B cell (primary cell): ENCODE data around the gene MISP3. TPM values are rescaled to one million over a fixed set of nuclear protein-coding genes. Genes with fewer than 3 reads are reported as not detected.

ENCODE experiments used
- ATAC-seq: fragments of 200-7000 bp; cut with Tn5 transposase; one replicate; pipeline ENCODE4 v1.10.0; 2021; ENCODE audit warnings: low read depth, mild to moderate bottlenecking, moderate number of reproducible peaks, moderate library complexity
- CTCF ChIA-PET: fragments of 350-600 bp; sonication (Branson Sonifier 250); formaldehyde crosslinking; loops from one replicate; lab custom pipeline; 2021; ENCODE audit warnings: antibody characterized with exemption, inconsistent platforms; lab: Charles Lee
- POLR2A ChIA-PET: fragments of 350-600 bp; sonication (Branson Sonifier 250); formaldehyde crosslinking; loops from one replicate; lab custom pipeline; 2021; ENCODE audit warnings: antibody characterized with exemption; lab: Charles Lee
- DNase-seq: peaks from one replicate; pipeline ENCODE4 v3.0.0; 2013
- H2AFZ ChIP-seq: 2 replicates; pipeline ENCODE4 v1.6.1; 2012; ENCODE audit warnings: mild to moderate bottlenecking, low read depth, low read length; ENCODE audit not compliant: insufficient read depth, poor library complexity, severe bottlenecking
- H3K27ac ChIP-seq, 2 donors: 1 replicate in 1 of 2; 2 replicates in 1 of 2; pipeline ENCODE4 v1.5.1; 2012 to 2013; ENCODE audit warnings: low read length in 2 of 2, mild to moderate bottlenecking in 2 of 2, moderate library complexity in 1 of 2
- H3K27me3 ChIP-seq, 4 experiments: fragments of 200-600 bp in 1 of 4; sonication (generic) in 1 of 4; replicated peaks in 1 of 4; 1 replicate in 2 of 4; 2 replicates in 2 of 4; pipeline versions ENCODE4 v1.6.1 to v1.7.0; 2013 to 2016; ENCODE audit warnings: low read length in 3 of 4, mild to moderate bottlenecking in 2 of 4, mixed read lengths in 1 of 4, moderate library complexity in 1 of 4; ENCODE audit not compliant: insufficient read depth in 4 of 4, control insufficient read depth in 3 of 4; ENCODE audit errors: control extremely low read depth in 1 of 4
- H3K36me3 ChIP-seq, 2 experiments: replicated peaks in 1 of 2; 1 replicate in 1 of 2; 2 replicates in 1 of 2; pipeline versions ENCODE4 v1.6.1 to v1.7.1; 2013; ENCODE audit warnings: low read length in 1 of 2; ENCODE audit not compliant: insufficient read depth in 2 of 2, control insufficient read depth in 1 of 2; ENCODE audit errors: control extremely low read depth in 1 of 2, extremely low read depth in 1 of 2
- H3K4me1 ChIP-seq, 2 donors: fragments of 200-600 bp in 1 of 2; sonication (generic) in 1 of 2; 1 replicate in 1 of 2; 2 replicates in 1 of 2; pipeline versions ENCODE4 v1.5.1 to v1.6.1; 2013 to 2017; ENCODE audit warnings: low read length in 2 of 2; ENCODE audit not compliant: control insufficient read depth in 2 of 2, insufficient read depth in 2 of 2
- H3K4me2 ChIP-seq: replicated peaks from 2 replicates; pipeline ENCODE3; 2012; ENCODE audit warnings: mild to moderate bottlenecking, low read depth, low read length; ENCODE audit not compliant: poor library complexity, severe bottlenecking
- H3K4me3 ChIP-seq, 5 experiments: fragments of 200-600 bp in 1 of 5; sonication (generic) in 1 of 5; 1 replicate in 3 of 5; 2 replicates in 2 of 5; pipeline versions ENCODE4 v1.5.1 to v1.7.0; 2011 to 2016; ENCODE audit warnings: low read length in 4 of 5, mild to moderate bottlenecking in 4 of 5, low read depth in 2 of 5, control low read depth in 1 of 5, moderate library complexity in 1 of 5; ENCODE audit not compliant: insufficient read depth in 1 of 5; ENCODE audit errors: control extremely low read depth in 1 of 5, extremely low read depth in 1 of 5
- H3K79me2 ChIP-seq: fragments of 200-600 bp; sonication (generic); one replicate; pipeline ENCODE4 v1.6.0; 2016; ENCODE audit warnings: low read length; ENCODE audit not compliant: control insufficient read depth, insufficient read depth
- H3K9ac ChIP-seq: fragments of 200-600 bp; sonication (generic); 2 replicates; pipeline ENCODE4 v1.6.1; 2017; ENCODE audit warnings: mild to moderate bottlenecking, low read length, moderate library complexity
- H3K9me3 ChIP-seq, 3 donors: one replicate each; pipeline versions ENCODE4 v1.6.1 to v1.7.1; 2013; ENCODE audit warnings: low read length in 2 of 3; ENCODE audit not compliant: control insufficient read depth in 2 of 3, insufficient read depth in 1 of 3; ENCODE audit errors: control extremely low read depth in 1 of 3
- H4K20me1 ChIP-seq: 2 replicates; pipeline ENCODE4 v1.6.0; 2012; ENCODE audit warnings: mild to moderate bottlenecking, low read length; ENCODE audit not compliant: insufficient read depth, control insufficient read depth, poor library complexity, severe bottlenecking
- H3K27ac Mint-ChIP-seq: one replicate; pipeline ENCODE4 v1.8.0; 2021; ENCODE audit warnings: mixed read lengths
- H3K27me3 Mint-ChIP-seq: one replicate; pipeline ENCODE4 v1.8.0; 2021; ENCODE audit warnings: mixed read lengths
- H3K4me1 Mint-ChIP-seq: one replicate; pipeline ENCODE4 v1.8.0; 2021; ENCODE audit warnings: mixed read lengths
- H3K4me3 Mint-ChIP-seq: one replicate; pipeline ENCODE4 v1.8.0; 2021; ENCODE audit warnings: mixed read lengths
- H3K9me3 Mint-ChIP-seq: one replicate; pipeline ENCODE4 v1.8.0; 2022; ENCODE audit warnings: mixed read lengths; ENCODE audit not compliant: insufficient read depth
- CTCF ChIP-seq: fragments of 200-600 bp; IDR thresholded peaks from one replicate; pipeline ENCODE4 v1.8.0; 2022; ENCODE audit warnings: antibody characterized with exemption, mild to moderate bottlenecking
- EZH2 ChIP-seq: IDR thresholded peaks from 2 replicates; pipeline ENCODE4 v1.6.1; 2012; ENCODE audit warnings: borderline replicate concordance, low read depth, mild to moderate bottlenecking, moderate library complexity, low read length; ENCODE audit not compliant: insufficient read depth, poor library complexity, severe bottlenecking
- WGBS: methylation state at CpG from one replicate; pipeline ENCODE4 v1.1.5; 2013; ENCODE audit warnings: missing lambda C conversion rate; ENCODE audit not compliant: insufficient coverage; 5-methylcytosine and 5-hydroxymethylcytosine counted together
- intact Hi-C: fragments of 100-400 bp; cut with micrococcal nuclease; formaldehyde crosslinking; loops from one replicate; pipeline ENCODE4 v1.10.0; 2022
- polyA plus RNA-seq: library from polyadenylated mRNA; depleted of rRNA; stranded (reverse); fragments of >200 nt; gene quantifications from 2 replicates; pipeline ENCODE4 v1.2.3, GENCODE V29; 2012
- total RNA-seq, 2 donors: library from RNA; stranded (reverse); fragments of 120-200 nt in 1 of 2; gene quantifications; 1 replicate in 1 of 2; 2 replicates in 1 of 2; pipeline versions ENCODE4 v1.2.3 to v1.2.4, GENCODE V29; 2013 to 2022

Gene MISP3
- total and polyA plus RNA-seq, 2 donors (not counting 1 experiment from before 2014, with no cell fraction given): 0.34 TPM

GRCh38 chr19:14054721-14055120 lies 17.9 kb upstream of the MISP3 start:
- CTCF ChIA-PET: interaction anchor here (0.6 to 1.0 kb wide), 2 partner anchors 23 to 62 kb away, joined by 3 read pairs; partner anchors contain the start of gene IL27RA
- no peak overlapping the region for H3K9ac ChIP-seq
- peaks cover 18% of the 10 kb centered on the region for H3K4me1 Mint-ChIP-seq

More at GRCh38 chr19:14054721-14055120, 17.9 kb upstream of the MISP3 start:
- ATAC-seq (no peak), DNase-seq (no peak)
- Histone ChIP-seq H3K27ac (no peak overlapping the region), H2AFZ (no peak overlapping the region), H4K20me1 (peaks cover 7% of the 10 kb centered on the region), H3K4me2 (no peak overlapping the region), H3K27me3 (peaks cover 0 to 34% (median 22%) of the 10 kb centered on the region in 4 experiments), H3K36me3 (peaks cover 7 to 30% of the 10 kb centered on the region in 2 experiments), H3K9me3 (peaks cover 0 to 14% (median 0%) of the 10 kb centered on the region in 3 donors), H3K4me3 (no peak overlapping the region), H3K4me1 (peaks cover 18 to 22% of the 10 kb centered on the region in 2 donors), H3K79me2 (no peaks in the 10 kb centered on the region)
- WGBS: 27% methylated on average over 6 of the region's 11 CpGs
- no peaks in the 10 kb centered on the region for H3K9me3 Mint-ChIP-seq
- no peak overlapping the region for H3K27ac Mint-ChIP-seq
- intact Hi-C loops: no loop called here
- H3K27me3 Mint-ChIP-seq: peaks cover 25% of the 10 kb centered on the region
- POLR2A ChIA-PET: interaction anchor here (0.6 kb wide), 1 partner anchor 16 kb away, joined by 3 read pairs; no protein-coding TSS in a partner anchor
- TF ChIP-seq EZH2: no peak
- TF ChIP-seq CTCF: no peak
- H3K4me3 Mint-ChIP-seq: no peak overlapping the region
